Activated CD4-positive, alpha-beta memory T cell treated with anti-CD3 and anti-CD28 coated beads for 36 hours (primary cell): ENCODE data around the gene NUP93. TPM values are rescaled to one million over a fixed set of nuclear protein-coding genes. Genes with fewer than 3 reads are reported as not detected.

Source experiments
- CTCF ChIA-PET: fragments of 350-600 bp; sonication (Branson Sonifier 250); formaldehyde crosslinking; loops from one replicate; lab custom pipeline; 2021; ENCODE audit warnings: antibody characterized with exemption, inconsistent platforms; lab: Charles Lee
- POLR2A ChIA-PET: fragments of 350-600 bp; sonication (Branson Sonifier 250); formaldehyde crosslinking; loops from one replicate; lab custom pipeline; 2021; ENCODE audit warnings: antibody characterized with exemption; lab: Charles Lee
- DNase-seq: peaks from one replicate; pipeline ENCODE4 v3.0.0-alpha.2; 2020
- H3K27ac Mint-ChIP-seq: one replicate; pipeline ENCODE4 v1.8.0; 2021; ENCODE audit warnings: mixed read lengths
- H3K27me3 Mint-ChIP-seq: one replicate; pipeline ENCODE4 v1.8.0; 2021; ENCODE audit warnings: mixed read lengths
- H3K36me3 Mint-ChIP-seq: one replicate; pipeline ENCODE4 v1.8.0; 2021; ENCODE audit warnings: mixed read lengths
- H3K4me1 Mint-ChIP-seq: one replicate; pipeline ENCODE4 v1.8.0; 2021; ENCODE audit warnings: low read depth, mixed read lengths
- H3K4me3 Mint-ChIP-seq: one replicate; pipeline ENCODE4 v1.8.0; 2021; ENCODE audit warnings: mild to moderate bottlenecking, mixed read lengths
- H3K9me3 Mint-ChIP-seq: one replicate; pipeline ENCODE4 v1.8.0; 2021; ENCODE audit warnings: mixed read lengths
- intact Hi-C: fragments of 100-400 bp; cut with micrococcal nuclease; formaldehyde crosslinking; loops from one replicate; pipeline ENCODE4 v1.15.1; 2023
- total RNA-seq, 2 experiments: library from RNA; stranded (reverse); gene quantifications; one replicate each; pipeline ENCODE4 v1.2.3, GENCODE V29; 2021

Gene NUP93
- total RNA-seq, 2 experiments from 2014 or later = 131 to 133 TPM

DNA sequence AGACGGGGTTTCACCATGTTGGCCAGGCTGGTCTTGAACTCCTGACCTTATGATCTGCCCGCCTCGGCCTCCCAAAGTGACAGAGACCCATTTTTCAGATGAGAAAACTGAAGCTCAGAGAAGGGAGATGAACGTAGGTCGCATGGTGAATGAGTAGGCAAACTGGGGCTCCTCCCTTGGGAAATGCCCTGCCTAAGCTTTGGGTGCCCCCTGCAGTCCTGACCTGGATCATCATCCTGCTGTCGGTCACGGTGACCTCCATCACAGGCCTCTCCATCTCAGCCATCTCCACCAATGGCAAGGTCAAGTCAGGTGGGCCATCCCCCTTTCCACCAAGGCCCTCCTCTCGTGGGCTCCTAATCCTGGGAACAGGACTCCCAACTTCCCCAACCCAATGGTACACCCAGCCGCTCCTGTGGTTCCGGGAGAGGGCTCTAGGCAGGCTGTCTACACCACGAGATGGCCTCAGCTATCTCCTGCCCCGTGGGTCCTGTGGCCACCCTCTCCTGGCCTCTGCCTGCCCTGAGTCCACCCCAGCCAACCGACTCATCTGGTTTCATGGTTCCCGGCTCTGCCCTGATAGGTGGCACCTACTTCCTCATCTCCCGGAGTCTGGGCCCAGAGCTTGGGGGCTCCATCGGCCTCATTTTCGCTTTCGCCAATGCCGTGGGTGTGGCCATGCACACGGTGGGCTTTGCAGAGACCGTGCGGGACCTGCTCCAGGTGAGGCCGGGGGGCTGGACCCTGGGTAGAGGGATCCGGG is 139.8 kb downstream of the NUP93 start:
- DNase-seq = peak; percentile 68
- Mint-ChIP-seq H3K4me3 (no peak overlapping the region), H3K36me3 (no peaks in the 10 kb centered on the region), H3K4me1 (no peaks in the 10 kb centered on the region), H3K9me3 (no peaks in the 10 kb centered on the region), H3K27me3 (no peaks in the 10 kb centered on the region), H3K27ac (no peak overlapping the region)
- CTCF ChIA-PET = interaction anchor here (0.7 to 5.6 kb wide), 16 partner anchors 9 to 293 kb away, joined by 3 to 81 read pairs (median 3); no protein-coding TSS in a partner anchor
- intact Hi-C loops = loop anchor here (5.0 kb wide), 1 partner anchor 292 kb away; no protein-coding TSS in a partner anchor
- POLR2A ChIA-PET = interaction anchor here (0.6 to 1.2 kb wide), 3 partner anchors 62 to 123 kb away, joined by 3 read pairs; no protein-coding TSS in a partner anchor

DNA sequence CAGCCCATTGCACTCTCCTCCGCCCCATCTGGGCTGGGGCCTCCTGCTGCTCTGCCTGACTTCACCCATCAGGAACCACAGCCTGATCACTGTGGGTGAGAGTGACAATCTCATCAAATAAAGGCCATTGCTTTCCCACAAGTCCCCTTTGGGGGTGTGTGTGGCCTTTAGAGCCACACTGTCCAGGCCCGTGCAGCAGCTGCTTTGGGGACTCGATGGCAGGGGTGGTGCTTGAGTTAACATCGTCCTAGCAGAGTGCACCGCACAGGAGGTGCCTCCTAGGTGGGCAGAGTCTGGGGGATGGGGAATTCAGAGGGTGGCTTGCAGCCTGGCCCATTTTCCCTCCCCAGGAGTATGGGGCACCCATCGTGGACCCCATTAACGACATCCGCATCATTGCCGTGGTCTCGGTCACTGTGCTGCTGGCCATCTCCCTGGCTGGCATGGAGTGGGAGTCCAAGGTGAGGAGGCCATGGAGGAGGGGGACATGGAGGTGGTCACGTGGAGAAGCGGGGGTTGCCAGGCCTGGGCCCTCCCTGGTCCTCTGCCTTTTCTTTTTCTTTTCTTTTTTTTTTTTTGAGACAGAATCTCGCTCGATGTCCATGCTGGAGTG is 140.5 kb downstream of the NUP93 start:
- Mint-ChIP-seq H3K36me3 (no peaks in the 10 kb centered on the region), H3K4me1 (no peaks in the 10 kb centered on the region), H3K27ac (no peak overlapping the region), H3K27me3 (no peaks in the 10 kb centered on the region), H3K9me3 (no peaks in the 10 kb centered on the region), H3K4me3 (no peak overlapping the region)
- intact Hi-C loops = no loop called here
- DNase-seq = no peak
- ChIA-PET POLR2A (no interaction called here), CTCF (interaction anchor here (1.4 to 5.6 kb wide), 4 partner anchors 10 to 293 kb away, joined by 3 to 81 read pairs (median 6); no protein-coding TSS in a partner anchor)

DNA sequence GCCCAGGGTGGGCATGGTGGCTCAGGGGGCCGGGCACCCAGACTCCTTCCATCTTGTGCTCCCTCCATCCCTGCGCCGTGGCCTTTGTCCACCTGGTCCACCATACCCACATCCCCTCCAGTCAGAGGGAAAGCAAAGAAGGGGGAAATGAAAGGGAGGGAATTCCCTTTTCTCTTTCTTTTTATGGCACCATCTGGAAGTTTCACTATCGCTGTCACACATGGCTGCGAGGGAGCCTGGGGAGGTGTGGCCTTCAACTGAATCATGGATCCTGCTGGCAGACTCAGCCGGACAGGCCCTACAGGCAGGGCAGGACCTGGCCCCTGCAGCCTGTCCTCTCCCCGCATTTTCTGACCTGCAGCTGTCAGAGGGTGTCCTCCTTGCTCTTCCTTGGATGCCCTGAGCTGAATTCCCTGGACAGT is 141.3 kb downstream of the NUP93 start:
- Mint-ChIP-seq H3K4me1 (no peaks in the 10 kb centered on the region), H3K36me3 (no peaks in the 10 kb centered on the region), H3K4me3 (no peak overlapping the region), H3K9me3 (no peaks in the 10 kb centered on the region), H3K27me3 (no peaks in the 10 kb centered on the region), H3K27ac (no peak overlapping the region)
- POLR2A ChIA-PET = interaction anchor here (1.0 kb wide), 1 partner anchor 12 kb away, joined by 4 read pairs; no protein-coding TSS in a partner anchor
- intact Hi-C loops = no loop called here
- CTCF ChIA-PET = interaction anchor here (1.1 kb wide), 1 partner anchor 81 kb away, joined by 3 read pairs; no protein-coding TSS in a partner anchor
- peak; percentile 40 for DNase-seq

DNA sequence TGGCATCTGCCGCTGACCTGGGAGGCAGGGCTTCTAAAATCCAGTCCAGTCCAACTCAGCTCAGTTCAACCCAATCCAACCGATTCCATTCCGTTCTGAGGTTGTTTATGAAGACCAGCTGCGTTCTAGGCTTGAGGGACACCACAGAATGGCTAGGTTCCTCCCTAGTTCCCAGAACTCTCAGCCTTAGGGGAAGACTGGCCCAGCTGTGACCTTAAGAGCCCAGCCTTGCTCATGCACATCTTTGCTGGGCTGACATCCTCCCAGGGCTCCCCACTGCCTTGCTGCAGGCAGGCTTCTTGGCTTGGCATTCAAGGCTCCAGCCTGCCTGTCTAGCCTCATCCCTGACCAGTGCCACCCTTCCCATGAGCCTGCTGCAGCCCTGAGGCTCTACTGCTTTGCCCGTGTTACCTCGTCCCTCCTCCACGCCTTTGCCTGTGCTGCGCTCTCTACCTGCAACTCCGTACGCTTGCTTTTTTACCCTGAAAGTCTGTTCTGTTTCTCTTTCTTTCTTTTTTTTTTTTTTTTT is 143.0 kb downstream of the NUP93 start:
- no peak for DNase-seq
- no peaks in the 10 kb centered on the region for H3K4me1 Mint-ChIP-seq
- ChIA-PET CTCF (interaction anchor here (0.6 kb wide), 1 partner anchor 158 kb away, joined by 3 read pairs; no protein-coding TSS in a partner anchor), POLR2A (no interaction called here)
- no peak overlapping the region for H3K4me3 Mint-ChIP-seq
- no peak overlapping the region for H3K27ac Mint-ChIP-seq
- no peaks in the 10 kb centered on the region for H3K9me3 Mint-ChIP-seq
- H3K36me3 Mint-ChIP-seq = no peaks in the 10 kb centered on the region
- intact Hi-C loops = no loop called here
- no peaks in the 10 kb centered on the region for H3K27me3 Mint-ChIP-seq

DNA sequence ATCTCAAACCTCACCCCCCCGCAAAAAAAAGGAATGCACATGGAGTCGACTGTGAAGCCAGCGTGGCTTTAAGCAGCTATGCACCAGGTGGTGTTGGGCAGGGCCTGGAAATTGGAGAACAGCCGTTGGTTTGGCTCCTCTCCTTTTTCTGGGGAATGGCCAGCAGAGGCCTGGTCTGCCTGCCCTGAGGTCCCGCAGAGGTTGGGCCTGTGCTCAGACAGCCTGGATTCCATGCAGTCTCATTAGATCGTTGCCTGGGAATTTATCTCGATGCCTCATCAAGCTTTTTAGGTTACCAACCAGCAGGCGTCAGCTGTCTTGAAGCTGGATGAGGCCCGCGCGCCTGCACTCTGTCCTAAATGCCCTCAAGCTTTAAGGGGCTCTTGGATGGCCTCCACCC is 144.9 kb downstream of the NUP93 start:
- ChIA-PET CTCF (interaction anchor here (0.8 to 2.7 kb wide), 4 partner anchors 9 to 91 kb away, joined by 3 to 7 read pairs (median 4); no protein-coding TSS in a partner anchor), POLR2A (no interaction called here)
- Mint-ChIP-seq H3K27me3 (no peaks in the 10 kb centered on the region), H3K36me3 (no peaks in the 10 kb centered on the region), H3K4me3 (no peak overlapping the region), H3K4me1 (no peaks in the 10 kb centered on the region), H3K9me3 (no peaks in the 10 kb centered on the region), H3K27ac (no peak overlapping the region)
- DNase-seq = no peak
- intact Hi-C loops = no loop called here

DNA sequence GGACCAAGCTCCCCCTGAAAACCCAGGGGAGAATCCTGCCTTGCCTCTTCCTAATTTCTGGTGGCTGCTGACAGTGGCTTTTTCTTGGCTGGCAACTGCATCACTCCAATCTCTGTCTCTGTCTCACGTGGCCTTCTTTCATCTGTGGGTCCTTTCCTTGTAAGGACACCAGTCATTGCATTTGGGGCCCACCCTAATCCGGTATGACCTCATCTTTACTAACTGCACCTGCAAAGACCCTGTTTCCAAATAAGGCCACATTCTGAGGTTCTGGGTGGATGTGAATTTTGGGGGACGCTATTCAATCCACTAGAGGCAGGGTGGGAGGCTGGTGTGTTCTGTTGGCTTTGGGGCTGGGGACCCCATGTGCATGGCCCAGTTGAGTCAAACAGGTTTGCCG is 146.1 kb downstream of the NUP93 start:
- H3K27ac Mint-ChIP-seq = no peak overlapping the region
- no peaks in the 10 kb centered on the region for H3K27me3 Mint-ChIP-seq
- ChIA-PET CTCF (interaction anchor here (2.7 kb wide), 1 partner anchor 89 kb away, joined by 7 read pairs; no protein-coding TSS in a partner anchor), POLR2A (interaction anchor here (0.8 to 1.1 kb wide), 2 partner anchors 13 to 55 kb away, joined by 3 to 5 read pairs; no protein-coding TSS in a partner anchor)
- H3K4me1 Mint-ChIP-seq = no peaks in the 10 kb centered on the region
- H3K9me3 Mint-ChIP-seq = no peaks in the 10 kb centered on the region
- no peaks in the 10 kb centered on the region for H3K36me3 Mint-ChIP-seq
- DNase-seq = no peak
- intact Hi-C loops = no loop called here
- no peak overlapping the region for H3K4me3 Mint-ChIP-seq

DNA sequence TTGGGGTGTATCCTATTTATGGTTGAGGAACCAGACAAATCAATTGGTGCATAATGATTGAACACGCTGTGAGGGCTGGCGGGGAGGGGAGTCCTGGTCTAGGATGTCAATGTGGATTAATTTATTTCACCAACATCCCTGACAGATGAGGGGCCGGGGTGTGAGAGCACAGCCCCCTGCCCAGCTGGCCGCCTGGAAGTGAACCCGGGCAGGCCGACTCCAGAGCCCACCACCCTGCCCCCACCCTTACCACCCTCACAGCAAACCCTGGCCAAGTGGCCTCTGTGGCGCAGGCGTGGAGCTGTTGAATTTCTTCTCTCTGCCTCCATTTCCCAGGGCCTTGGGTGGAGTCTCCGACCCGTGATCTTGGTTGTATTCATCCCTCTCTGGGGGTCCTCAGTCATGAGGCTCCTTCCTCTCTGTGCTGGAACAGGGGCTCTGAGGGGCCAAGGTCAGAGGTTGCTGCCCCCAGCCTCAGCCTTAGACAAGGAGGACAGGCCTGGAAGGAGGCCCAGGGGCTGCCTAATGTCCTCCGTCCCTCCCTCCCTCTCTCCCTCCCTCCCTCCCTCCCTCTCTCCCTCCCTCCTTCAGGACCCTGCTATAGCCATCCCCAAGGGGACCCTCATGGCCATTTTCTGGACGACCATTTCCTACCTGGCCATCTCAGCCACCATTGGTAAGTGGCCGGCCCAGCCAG is 147.7 kb downstream of the NUP93 start:
- ChIA-PET POLR2A (no interaction called here), CTCF (no interaction called here)
- no peak for DNase-seq
- Mint-ChIP-seq H3K27me3 (no peaks in the 10 kb centered on the region), H3K36me3 (no peaks in the 10 kb centered on the region), H3K9me3 (no peaks in the 10 kb centered on the region), H3K27ac (no peak overlapping the region), H3K4me1 (no peaks in the 10 kb centered on the region), H3K4me3 (no peak overlapping the region)
- intact Hi-C loops = no loop called here

DNA sequence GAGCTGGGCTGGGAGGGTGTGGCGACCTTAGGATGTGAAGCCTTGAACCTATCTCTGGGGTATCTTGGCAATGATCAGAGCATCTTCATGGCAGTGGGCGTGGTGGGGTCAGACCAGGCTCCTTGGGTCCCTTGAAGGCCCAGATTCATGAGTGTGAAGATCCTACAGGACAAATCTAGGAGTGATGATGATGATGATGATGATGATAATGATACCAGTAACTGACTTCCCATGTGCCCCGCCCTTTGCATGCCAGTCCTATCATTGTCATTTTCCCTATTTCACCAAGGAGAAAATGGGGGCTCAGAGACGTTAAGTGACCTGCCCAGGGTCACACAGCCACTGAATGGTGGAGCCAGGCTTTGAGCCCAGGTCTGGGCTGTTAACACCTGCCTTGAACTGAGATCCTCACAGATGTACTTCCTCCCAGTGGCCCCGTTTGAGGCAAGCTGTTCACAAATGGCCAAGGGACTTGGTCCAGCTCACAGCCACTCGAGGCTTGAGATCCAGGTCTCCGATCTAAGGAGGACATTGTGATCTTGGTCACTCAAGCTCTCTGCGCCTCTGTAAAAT is 148.4 kb downstream of the NUP93 start:
- H3K27me3 Mint-ChIP-seq = no peaks in the 10 kb centered on the region
- no peaks in the 10 kb centered on the region for H3K4me1 Mint-ChIP-seq
- no peak overlapping the region for H3K27ac Mint-ChIP-seq
- intact Hi-C loops = no loop called here
- no peaks in the 10 kb centered on the region for H3K36me3 Mint-ChIP-seq
- DNase-seq = no peak
- no peak overlapping the region for H3K4me3 Mint-ChIP-seq
- ChIA-PET CTCF (interaction anchor here (1.0 kb wide), 1 partner anchor 16 kb away, joined by 3 read pairs; no protein-coding TSS in a partner anchor), POLR2A (no interaction called here)
- H3K9me3 Mint-ChIP-seq = no peaks in the 10 kb centered on the region

DNA sequence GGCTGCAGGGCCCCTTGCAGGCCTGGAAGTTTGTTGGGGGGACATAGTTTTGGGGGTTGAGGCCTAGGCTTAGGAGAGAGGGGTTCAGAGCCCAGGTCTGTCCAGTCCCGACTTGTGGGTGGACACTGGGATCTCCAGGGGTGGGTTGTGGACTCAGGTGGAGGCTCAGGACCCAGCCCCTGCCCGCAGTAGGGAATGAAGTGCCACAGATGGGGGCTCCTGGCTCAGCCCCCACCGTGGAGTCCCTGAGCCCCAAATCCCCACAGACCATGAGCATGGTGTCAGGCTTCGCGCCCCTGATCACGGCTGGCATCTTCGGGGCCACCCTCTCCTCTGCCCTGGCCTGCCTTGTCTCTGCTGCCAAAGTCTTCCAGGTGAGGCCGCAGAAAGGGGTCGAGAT is 149.3 kb downstream of the NUP93 start:
- H3K4me1 Mint-ChIP-seq = no peaks in the 10 kb centered on the region
- H3K27me3 Mint-ChIP-seq = no peaks in the 10 kb centered on the region
- DNase-seq = no peak
- POLR2A ChIA-PET = no interaction called here
- H3K36me3 Mint-ChIP-seq = no peaks in the 10 kb centered on the region
- no peak overlapping the region for H3K27ac Mint-ChIP-seq
- no peak overlapping the region for H3K4me3 Mint-ChIP-seq
- CTCF ChIA-PET = interaction anchor here (1.0 kb wide), 1 partner anchor 15 kb away, joined by 3 read pairs; no protein-coding TSS in a partner anchor
- no peaks in the 10 kb centered on the region for H3K9me3 Mint-ChIP-seq
- intact Hi-C loops = no loop called here

DNA sequence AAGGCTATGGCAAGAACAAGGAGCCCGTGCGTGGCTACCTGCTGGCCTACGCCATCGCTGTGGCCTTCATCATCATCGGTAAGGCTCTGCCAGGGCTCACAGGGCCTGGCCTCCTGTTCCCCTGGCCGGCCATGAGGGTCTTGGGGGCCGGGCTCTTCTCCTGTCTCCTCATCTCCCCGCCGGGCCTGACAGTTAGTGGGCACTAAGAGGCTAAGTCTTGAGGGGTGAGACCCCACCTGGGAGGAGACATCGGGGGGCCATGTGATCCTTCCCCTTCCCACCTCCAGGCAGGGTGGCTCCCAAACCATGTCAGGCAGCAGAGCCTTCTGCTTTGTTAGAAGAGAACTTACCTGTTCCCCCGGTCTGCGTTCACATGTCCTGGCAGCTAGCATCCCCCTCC is 150.2 kb downstream of the NUP93 start:
- no peak overlapping the region for H3K4me3 Mint-ChIP-seq
- ChIA-PET POLR2A (no interaction called here), CTCF (no interaction called here)
- H3K36me3 Mint-ChIP-seq = no peaks in the 10 kb centered on the region
- H3K27ac Mint-ChIP-seq = no peak overlapping the region
- H3K9me3 Mint-ChIP-seq = no peaks in the 10 kb centered on the region
- no peak for DNase-seq
- H3K4me1 Mint-ChIP-seq = no peaks in the 10 kb centered on the region
- intact Hi-C loops = no loop called here
- no peaks in the 10 kb centered on the region for H3K27me3 Mint-ChIP-seq

DNA sequence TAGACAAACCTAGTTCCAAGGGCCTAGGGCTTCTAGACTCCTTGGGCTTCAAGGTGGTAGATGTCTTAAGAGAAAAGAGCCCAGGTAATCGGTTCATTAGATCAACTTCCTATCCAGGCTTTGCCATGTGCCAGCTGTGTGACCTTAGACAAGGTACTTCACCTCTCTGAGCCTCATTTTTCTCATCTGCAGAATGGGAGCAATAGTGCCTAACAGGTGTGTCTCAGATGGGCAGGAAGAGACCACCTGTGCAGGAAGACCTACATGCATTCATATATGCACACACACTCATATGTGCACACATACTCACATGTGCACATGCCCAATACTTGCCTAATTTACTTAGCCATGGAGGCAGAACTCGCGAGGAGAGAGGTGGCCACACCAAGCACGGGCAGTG is 150.8 kb downstream of the NUP93 start:
- no peaks in the 10 kb centered on the region for H3K4me1 Mint-ChIP-seq
- no peaks in the 10 kb centered on the region for H3K27me3 Mint-ChIP-seq
- H3K36me3 Mint-ChIP-seq = no peaks in the 10 kb centered on the region
- POLR2A ChIA-PET = no interaction called here
- CTCF ChIA-PET = no interaction called here
- no peaks in the 10 kb centered on the region for H3K9me3 Mint-ChIP-seq
- no peak overlapping the region for H3K4me3 Mint-ChIP-seq
- intact Hi-C loops = no loop called here
- DNase-seq = no peak
- no peak overlapping the region for H3K27ac Mint-ChIP-seq
